ENCODE data around the gene SAT1.

DNA sequence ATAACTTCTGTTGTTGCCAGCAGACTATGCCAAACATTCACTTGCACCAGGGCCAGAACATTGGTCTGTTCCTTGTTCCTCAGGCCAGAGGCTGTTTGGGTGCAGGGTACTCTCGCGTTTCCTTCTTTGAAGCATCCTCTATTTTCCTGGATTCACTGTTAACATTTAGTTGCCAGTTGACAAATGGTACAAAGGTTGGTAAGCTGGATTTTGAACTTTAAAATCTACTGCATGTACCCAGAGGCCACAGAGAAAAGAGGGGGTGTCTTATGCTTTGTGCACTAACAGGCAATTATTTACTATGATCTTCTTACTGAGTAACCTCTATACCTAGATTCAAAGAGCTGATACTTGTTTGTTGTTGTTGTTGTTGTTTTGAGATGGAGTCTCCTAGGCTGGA, 12.8 kb upstream of the SAT1 start:
- TF ChIP-seq, protein P1, sequence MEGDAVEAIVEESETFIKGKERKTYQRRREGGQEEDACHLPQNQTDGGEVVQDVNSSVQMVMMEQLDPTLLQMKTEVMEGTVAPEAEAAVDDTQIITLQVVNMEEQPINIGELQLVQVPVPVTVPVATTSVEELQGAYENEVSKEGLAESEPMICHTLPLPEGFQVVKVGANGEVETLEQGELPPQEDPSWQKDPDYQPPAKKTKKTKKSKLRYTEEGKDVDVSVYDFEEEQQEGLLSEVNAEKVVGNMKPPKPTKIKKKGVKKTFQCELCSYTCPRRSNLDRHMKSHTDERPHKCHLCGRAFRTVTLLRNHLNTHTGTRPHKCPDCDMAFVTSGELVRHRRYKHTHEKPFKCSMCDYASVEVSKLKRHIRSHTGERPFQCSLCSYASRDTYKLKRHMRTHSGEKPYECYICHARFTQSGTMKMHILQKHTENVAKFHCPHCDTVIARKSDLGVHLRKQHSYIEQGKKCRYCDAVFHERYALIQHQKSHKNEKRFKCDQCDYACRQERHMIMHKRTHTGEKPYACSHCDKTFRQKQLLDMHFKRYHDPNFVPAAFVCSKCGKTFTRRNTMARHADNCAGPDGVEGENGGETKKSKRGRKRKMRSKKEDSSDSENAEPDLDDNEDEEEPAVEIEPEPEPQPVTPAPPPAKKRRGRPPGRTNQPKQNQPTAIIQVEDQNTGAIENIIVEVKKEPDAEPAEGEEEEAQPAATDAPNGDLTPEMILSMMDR (IDR thresholded peaks at IDR 0.05) = no peak
- no peak for TF ChIP-seq POLR2AphosphoS5 (IDR thresholded peaks at IDR 0.05)
